ENCODE measurements around the gene OTOF. TPM values are rescaled to one million over a fixed set of nuclear protein-coding genes. Genes with fewer than 3 reads are reported as not detected.

The OTOF gene
- polyA plus RNA-seq, 3 donors, result 0.51 TPM; not detected in 2

DNA sequence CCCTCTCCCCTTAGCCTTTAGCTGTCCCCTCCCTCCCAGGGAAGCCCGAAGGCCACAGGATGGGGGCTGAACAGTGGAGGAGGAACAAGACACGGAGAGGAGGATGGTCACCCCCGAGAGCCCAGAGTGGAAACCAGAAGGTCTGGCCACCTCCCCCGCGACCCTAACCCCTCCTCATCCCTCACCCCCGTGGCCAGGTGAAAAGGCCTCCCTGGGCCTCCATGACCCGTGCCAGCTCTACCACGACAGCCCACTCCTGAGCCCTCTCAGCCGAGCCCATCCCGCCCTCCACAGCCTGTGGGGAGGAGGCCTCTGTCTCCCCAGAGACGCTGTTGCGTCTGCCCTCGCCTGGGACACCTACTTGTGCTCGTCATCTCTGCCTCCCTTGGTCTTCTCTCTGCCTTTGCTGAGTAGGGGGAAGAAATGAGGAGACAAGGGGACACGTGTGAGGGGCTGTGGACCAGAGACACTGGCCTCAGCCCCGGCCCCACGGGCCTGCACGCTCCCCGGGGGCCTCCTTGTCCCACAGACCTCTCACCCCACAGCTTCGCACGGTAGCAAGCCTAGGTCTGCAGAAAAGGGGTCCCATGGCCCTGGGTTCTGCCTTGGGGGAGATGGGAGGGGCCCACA lies 32.5 kb upstream of the OTOF start:
- intact Hi-C loops (cut with micrococcal nuclease), result no loop called here
- no peaks in the 10 kb centered on the region for H3K4me1 ChIP-seq (ENCODE audit: control insufficient read depth in 1 of 2, insufficient read depth in 2 of 2, low read length in 2 of 2)
- Mint-ChIP-seq H3K4me3 (no peak overlapping the region), H3K4me1 (no peaks in the 10 kb centered on the region), H3K27ac (no peak overlapping the region), H3K9me3 (no peaks in the 10 kb centered on the region), H3K27me3 (ENCODE audit: low read depth in 3 of 3) (peaks cover 0 to 11% (median 7%) of the 10 kb centered on the region in 3 donors), H3K36me3 (no peaks in the 10 kb centered on the region)
- H3K9ac ChIP-seq (ENCODE audit: insufficient read depth, low read length, poor library complexity, severe bottlenecking), result no peak overlapping the region
- TF ChIP-seq, protein P1, sequence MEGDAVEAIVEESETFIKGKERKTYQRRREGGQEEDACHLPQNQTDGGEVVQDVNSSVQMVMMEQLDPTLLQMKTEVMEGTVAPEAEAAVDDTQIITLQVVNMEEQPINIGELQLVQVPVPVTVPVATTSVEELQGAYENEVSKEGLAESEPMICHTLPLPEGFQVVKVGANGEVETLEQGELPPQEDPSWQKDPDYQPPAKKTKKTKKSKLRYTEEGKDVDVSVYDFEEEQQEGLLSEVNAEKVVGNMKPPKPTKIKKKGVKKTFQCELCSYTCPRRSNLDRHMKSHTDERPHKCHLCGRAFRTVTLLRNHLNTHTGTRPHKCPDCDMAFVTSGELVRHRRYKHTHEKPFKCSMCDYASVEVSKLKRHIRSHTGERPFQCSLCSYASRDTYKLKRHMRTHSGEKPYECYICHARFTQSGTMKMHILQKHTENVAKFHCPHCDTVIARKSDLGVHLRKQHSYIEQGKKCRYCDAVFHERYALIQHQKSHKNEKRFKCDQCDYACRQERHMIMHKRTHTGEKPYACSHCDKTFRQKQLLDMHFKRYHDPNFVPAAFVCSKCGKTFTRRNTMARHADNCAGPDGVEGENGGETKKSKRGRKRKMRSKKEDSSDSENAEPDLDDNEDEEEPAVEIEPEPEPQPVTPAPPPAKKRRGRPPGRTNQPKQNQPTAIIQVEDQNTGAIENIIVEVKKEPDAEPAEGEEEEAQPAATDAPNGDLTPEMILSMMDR (IDR thresholded peaks at IDR 0.05), result no peak
- H3K79me2 ChIP-seq (ENCODE audit: insufficient read depth, low read length), result no peaks in the 10 kb centered on the region
- H3K36me3 ChIP-seq (replicated peaks in 1 of 2; ENCODE audit: control insufficient read depth in 1 of 2, insufficient read depth in 2 of 2, low read length in 2 of 2), result no peaks in the 10 kb centered on the region
- no peak overlapping the region for H3K27ac ChIP-seq (ENCODE audit: low read depth in 1 of 2, low read length in 2 of 2)
- 88% methylated on average over 8 of the region's 21 CpGs for WGBS (ENCODE audit: insufficient coverage)
- no peaks in the 10 kb centered on the region for H4K20me1 ChIP-seq (ENCODE audit: insufficient read depth, low read length)
- no peak overlapping the region for H3K4me2 ChIP-seq (replicated peaks; ENCODE audit: extremely low read depth, low read length, poor library complexity, severe bottlenecking)
- DNase-seq, result no peak
- no peaks in the 10 kb centered on the region for H3K9me3 ChIP-seq (replicated peaks in 1 of 2; ENCODE audit: control insufficient read depth in 1 of 2, insufficient read depth in 1 of 2, low read length in 2 of 2)
- H3K27me3 ChIP-seq (ENCODE audit: control insufficient read depth in 2 of 2, insufficient read depth in 2 of 2, low read length in 2 of 2), result no peaks in the 10 kb centered on the region
- no peak overlapping the region for H3K4me3 ChIP-seq (replicated peaks in 1 of 3; ENCODE audit: low read depth in 2 of 3, low read length in 3 of 3)
- no peak overlapping the region for H2AFZ ChIP-seq (ENCODE audit: insufficient read depth, low read depth, low read length, poor library complexity, severe bottlenecking)

DNA sequence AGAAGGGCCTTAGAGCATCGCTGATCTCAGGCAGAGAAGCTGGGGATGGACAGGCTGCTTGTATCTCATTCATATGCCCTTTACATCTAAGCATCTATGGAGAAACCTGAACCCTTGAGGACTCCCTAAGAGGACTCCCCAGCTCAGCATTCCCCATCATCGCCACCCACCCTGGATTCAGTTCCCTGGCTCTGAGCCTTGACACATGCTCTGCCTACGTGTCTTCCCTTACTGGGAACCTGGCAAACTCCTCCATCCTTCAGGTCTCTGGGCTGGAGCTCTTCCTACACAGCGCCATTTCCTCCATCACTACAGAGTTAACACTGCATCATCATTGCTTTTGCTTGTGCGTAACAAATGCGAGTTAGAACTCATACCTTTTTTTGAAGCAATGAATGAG lies 31.2 kb upstream of the OTOF start:
- Mint-ChIP-seq H3K4me3 (no peak overlapping the region), H3K9me3 (no peaks in the 10 kb centered on the region), H3K4me1 (no peaks in the 10 kb centered on the region), H3K36me3 (no peaks in the 10 kb centered on the region), H3K27ac (no peak overlapping the region), H3K27me3 (ENCODE audit: low read depth in 3 of 3) (peaks cover 1 to 13% (median 7%) of the 10 kb centered on the region in 3 donors)
- H3K9ac ChIP-seq (ENCODE audit: insufficient read depth, low read length, poor library complexity, severe bottlenecking), result no peak overlapping the region
- H3K79me2 ChIP-seq (ENCODE audit: insufficient read depth, low read length), result no peaks in the 10 kb centered on the region
- no peak for DNase-seq
- H3K9me3 ChIP-seq (replicated peaks in 1 of 2; ENCODE audit: control insufficient read depth in 1 of 2, insufficient read depth in 1 of 2, low read length in 2 of 2), result no peaks in the 10 kb centered on the region
- H2AFZ ChIP-seq (ENCODE audit: insufficient read depth, low read depth, low read length, poor library complexity, severe bottlenecking), result no peak overlapping the region
- no peak overlapping the region for H3K27ac ChIP-seq (ENCODE audit: low read depth in 1 of 2, low read length in 2 of 2)
- 94% methylated on average over 4 of the region's 6 CpGs for WGBS (ENCODE audit: insufficient coverage)
- H4K20me1 ChIP-seq (ENCODE audit: insufficient read depth, low read length), result no peaks in the 10 kb centered on the region
- intact Hi-C loops (cut with micrococcal nuclease), result no loop called here
- TF ChIP-seq, protein P1 (IDR thresholded peaks at IDR 0.05), result no peak
- no peak overlapping the region for H3K4me2 ChIP-seq (replicated peaks; ENCODE audit: extremely low read depth, low read length, poor library complexity, severe bottlenecking)
- no peaks in the 10 kb centered on the region for H3K27me3 ChIP-seq (ENCODE audit: control insufficient read depth in 2 of 2, insufficient read depth in 2 of 2, low read length in 2 of 2)
- H3K36me3 ChIP-seq (replicated peaks in 1 of 2; ENCODE audit: control insufficient read depth in 1 of 2, insufficient read depth in 2 of 2, low read length in 2 of 2), result no peaks in the 10 kb centered on the region
- peaks cover 0 to under 1% of the 10 kb centered on the region in 2 donors for H3K4me1 ChIP-seq (ENCODE audit: control insufficient read depth in 1 of 2, insufficient read depth in 2 of 2, low read length in 2 of 2)
- H3K4me3 ChIP-seq (replicated peaks in 1 of 3; ENCODE audit: low read depth in 2 of 3, low read length in 3 of 3), result no peak overlapping the region

All from CD14-positive monocyte (primary cell).